HG03432 (cell line): ENCODE data around the gene OSBPL2.

ENCODE experiments used
- ATAC-seq: cut with Tn5 transposase; IDR thresholded peaks from one replicate; pipeline ENCODE4 v1.9.1; 2021; ENCODE audit warnings: mild to moderate bottlenecking, moderate library complexity; ENCODE audit not compliant: unreplicated experiment

Gene OSBPL2

GRCh38 chr20:62334881-62335280, 96.6 kb downstream of the OSBPL2 start:
- no peak for ATAC-seq

DNA sequence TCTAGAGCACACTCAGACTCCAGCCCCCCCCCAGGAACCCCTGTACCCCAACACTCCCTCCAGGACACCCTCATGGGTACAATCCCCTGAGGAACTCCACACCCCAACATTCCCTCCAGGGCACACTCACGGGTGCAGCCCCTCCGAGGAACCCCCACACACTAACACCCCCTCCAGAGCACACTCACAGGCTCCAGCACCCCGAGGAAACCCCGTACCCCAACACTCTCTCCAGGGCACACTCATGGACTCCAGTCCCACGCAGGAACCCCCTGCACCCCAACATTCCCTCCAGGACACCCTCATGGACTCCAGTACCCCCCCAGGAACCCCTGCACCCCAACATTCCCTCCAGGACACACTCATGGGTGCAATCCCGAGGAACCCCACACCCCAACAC, 97.2 kb downstream of the OSBPL2 start:
- ATAC-seq: no peak

DNA sequence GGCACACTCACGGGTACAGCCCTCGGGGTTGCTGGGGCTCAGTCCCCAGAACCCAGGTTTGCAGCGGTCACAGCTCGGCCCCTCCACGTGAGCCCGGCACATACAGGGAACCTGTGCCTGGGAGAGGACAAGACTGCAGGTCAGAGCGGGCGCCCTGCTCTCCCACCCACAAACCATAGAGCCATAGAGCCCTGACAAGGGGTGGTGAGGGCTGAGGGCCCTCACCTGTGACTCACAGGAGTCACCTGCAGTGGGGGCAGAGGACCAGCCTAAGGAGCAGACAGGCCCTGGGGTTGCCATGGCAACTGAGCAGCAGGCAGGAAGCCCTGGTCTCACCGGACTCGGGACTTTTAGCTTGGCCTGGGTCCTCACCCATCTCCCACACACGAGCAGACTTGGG, 98.0 kb downstream of the OSBPL2 start:
- ATAC-seq: no peak

GRCh38 chr20:62336775-62337557, 98.6 kb downstream of the OSBPL2 start:
- ATAC-seq: no peak

DNA sequence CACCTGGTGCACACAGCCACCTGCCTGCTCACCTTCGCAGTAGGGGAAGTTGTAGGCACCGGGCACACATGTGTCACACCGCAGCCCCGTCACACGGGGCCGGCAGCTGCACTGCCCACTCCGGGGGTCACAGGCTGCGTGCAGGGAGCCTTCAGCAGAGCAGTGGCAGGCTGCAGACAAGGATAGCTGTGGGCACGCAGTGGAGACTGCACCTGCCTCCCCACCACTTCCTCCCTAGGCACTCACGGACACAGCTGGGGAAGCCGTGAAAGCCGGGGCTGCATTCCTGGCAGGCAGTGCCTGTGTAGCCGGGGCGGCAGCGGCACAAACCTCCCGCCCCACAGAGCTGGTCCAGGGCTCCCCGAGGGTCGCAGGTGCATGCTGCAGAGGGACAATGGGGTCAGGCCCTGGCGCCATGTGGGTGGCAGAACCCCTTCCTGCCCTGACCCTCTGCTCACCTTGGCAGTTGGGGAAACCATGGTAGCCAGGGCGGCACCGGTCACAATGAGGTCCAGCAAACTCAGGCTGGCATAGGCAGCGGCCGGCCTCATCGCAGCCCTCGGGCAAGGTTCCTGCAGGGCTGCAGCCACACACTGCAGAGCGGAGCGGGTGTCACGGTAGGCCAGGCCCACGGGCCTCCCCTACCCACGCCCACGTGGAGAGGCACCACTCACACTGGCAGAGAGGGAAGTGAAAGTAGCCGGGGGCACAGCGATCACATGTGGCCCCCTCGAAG, 99.4 kb downstream of the OSBPL2 start:
- ATAC-seq: peak; percentile 40

DNA sequence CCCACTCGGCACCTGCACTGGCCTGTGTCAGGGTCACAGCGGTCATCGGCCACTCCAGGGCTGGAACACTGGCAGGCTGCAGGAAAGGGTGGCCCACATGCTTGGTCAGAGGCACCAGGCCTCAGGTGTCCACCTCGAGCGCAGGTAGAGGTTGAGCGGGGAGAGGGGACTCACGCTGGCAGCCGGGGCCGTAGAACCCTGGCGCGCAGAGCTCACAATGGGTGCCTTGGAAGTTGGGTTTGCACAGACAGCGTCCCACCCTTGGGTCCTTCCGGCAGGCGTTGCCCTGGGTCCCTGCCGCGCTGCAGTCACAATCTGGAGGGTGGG, 99.9 kb downstream of the OSBPL2 start:
- no peak for ATAC-seq

DNA sequence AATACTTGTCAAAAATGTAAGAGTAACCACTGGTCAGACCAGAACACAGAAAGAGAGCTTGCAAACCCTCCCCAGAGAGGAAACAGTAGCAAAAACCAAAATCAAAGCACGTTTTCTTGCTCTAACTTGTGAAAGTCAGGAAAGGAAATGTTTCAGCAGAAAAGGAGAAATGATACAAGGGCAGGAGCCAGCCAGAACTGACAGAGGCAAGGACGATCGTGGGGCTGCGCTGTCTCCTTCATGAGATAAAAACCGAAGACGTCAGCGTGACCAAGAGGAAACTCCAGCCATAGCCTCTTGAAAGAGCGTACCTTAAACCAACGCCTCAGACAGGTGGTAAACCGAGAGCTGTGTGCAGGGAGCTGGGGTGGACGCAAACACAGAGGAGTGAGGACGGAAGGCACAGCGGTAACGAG, 101.3 kb downstream of the OSBPL2 start:
- ATAC-seq: peak; percentile 79

- no peak for ATAC-seq
Measured at GRCh38 chr20:62342910-62343309, 104.6 kb downstream of the OSBPL2 start.

DNA sequence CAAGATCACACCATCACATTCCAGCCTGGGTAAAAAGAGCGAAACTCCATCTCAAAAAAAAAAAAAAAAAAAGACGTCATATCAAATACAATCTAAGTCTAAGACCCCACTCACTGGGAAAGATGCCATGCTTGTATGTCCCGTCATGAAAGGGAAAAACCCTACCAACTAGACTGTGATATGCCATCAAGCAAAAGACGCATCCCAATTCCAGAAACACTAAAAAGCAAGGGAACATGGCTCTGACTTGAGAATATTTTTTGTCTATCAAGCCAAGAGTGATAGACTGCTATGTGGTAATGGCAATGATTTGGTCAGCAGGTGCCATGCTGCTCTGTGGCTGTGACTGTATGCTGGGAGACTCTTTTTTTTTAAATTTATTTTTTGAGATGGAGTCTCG, 105.8 kb downstream of the OSBPL2 start:
- ATAC-seq: no peak

DNA sequence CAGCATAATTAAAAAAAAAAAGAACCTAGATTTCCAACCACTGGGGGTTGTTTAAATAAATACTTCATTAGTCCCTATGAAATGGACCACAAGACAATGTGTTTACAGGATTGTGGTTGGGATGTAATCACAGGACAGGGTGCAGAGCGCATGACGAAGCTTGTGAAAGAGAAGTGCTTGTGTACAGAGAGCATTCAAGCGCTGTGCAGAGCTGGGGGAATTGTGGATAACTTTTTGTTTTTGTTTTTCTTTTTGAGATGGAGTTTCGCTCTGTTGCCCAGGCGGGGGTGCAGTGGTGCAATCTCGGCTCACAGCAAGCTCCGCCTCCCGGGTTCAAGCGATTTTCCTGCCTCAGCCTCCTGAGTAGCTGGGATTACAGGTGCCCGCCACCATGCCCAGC, 106.5 kb downstream of the OSBPL2 start:
- no peak for ATAC-seq
